Activated CD8-positive, alpha-beta T cell treated with anti-CD3 and anti-CD28 coated beads for 36 hours (primary cell): ENCODE measurements around the gene UBE3B. TPM values are rescaled to one million over a fixed set of nuclear protein-coding genes. Genes with fewer than 3 reads are reported as not detected.
A peak's percentile ranks its signal among the peaks of the same experiment; 100 is the strongest.

Experiments
- ATAC-seq: fragments of 200-7000 bp; cut with Tn5 transposase; one replicate; pipeline ENCODE4 v1.10.0; 2021; ENCODE audit warnings: mild to moderate bottlenecking, moderate library complexity
- CTCF ChIA-PET: fragments of 350-600 bp; sonication (Branson Sonifier 250); formaldehyde crosslinking; loops from one replicate; lab custom pipeline; 2021; ENCODE audit warnings: antibody characterized with exemption; lab: Charles Lee
- POLR2A ChIA-PET: fragments of 350-600 bp; sonication (Branson Sonifier 250); formaldehyde crosslinking; loops from one replicate; lab custom pipeline; 2021; ENCODE audit warnings: antibody characterized with exemption; lab: Charles Lee
- DNase-seq: peaks from one replicate; pipeline ENCODE4 v3.0.0-alpha.2; 2020
- H3K27ac Mint-ChIP-seq: one replicate; pipeline ENCODE4 v1.8.0; 2021; ENCODE audit warnings: mild to moderate bottlenecking, mixed read lengths
- H3K27me3 Mint-ChIP-seq: one replicate; pipeline ENCODE4 v1.8.0; 2021; ENCODE audit warnings: mixed read lengths
- H3K36me3 Mint-ChIP-seq: one replicate; pipeline ENCODE4 v1.8.0; 2021; ENCODE audit warnings: low read depth, mixed read lengths
- H3K4me1 Mint-ChIP-seq: one replicate; pipeline ENCODE4 v1.8.0; 2021; ENCODE audit warnings: low read depth, mixed read lengths
- H3K4me3 Mint-ChIP-seq: one replicate; pipeline ENCODE4 v1.8.0; 2021; ENCODE audit warnings: mild to moderate bottlenecking, moderate library complexity, mixed read lengths
- H3K9me3 Mint-ChIP-seq: one replicate; pipeline ENCODE4 v1.8.0; 2021; ENCODE audit warnings: mixed read lengths
- intact Hi-C: fragments of 100-400 bp; cut with micrococcal nuclease; formaldehyde crosslinking; loops from one replicate; pipeline ENCODE4 v1.10.0; 2022
- total RNA-seq, 2 experiments: library from RNA; stranded (reverse); gene quantifications; one replicate each; pipeline ENCODE4 v1.2.3, GENCODE V29; 2021
- TF ChIP-seq, protein P1 (sequence below): fragments of 200-600 bp; IDR thresholded peaks from one replicate; pipeline ENCODE4 v1.8.0; 2022; ENCODE audit warnings: antibody characterized with exemption, mild to moderate bottlenecking

Gene UBE3B
- total RNA-seq, 2 experiments from 2014 or later: 22.5 to 24.9 TPM

DNA sequence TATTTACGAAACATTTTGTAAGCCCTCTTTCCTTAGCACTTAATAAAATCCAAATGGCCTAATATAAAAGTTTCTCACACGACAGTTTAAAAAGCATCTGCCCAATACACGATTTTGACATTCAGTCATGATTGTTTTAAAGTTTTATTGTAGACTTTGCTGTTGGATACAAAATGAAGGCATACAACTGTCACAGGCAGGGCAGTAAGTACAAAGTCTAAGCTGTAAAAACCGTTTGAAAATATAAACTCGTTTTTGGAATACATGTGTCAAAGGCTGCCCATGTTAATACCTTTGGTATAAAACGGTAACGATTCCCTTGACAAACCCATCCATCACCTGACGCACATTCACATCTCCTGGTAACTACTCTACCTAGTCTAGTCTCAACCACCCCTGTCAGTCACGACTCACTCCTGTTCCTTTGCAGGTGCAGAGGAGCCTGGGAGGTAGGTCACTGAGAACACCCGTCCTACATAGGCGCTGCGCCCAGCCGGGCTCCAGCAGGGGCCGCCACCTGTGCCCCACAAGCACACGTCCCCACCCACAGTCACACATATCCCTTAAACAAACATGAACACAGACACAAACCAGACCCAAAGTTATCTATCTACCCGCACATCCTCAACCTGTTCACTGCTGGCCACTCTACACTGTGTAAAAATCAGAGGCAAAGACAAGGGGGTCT is 27.4 kb upstream of the UBE3B start:
- no peak overlapping the region for H3K27ac Mint-ChIP-seq
- TF ChIP-seq, protein P1, sequence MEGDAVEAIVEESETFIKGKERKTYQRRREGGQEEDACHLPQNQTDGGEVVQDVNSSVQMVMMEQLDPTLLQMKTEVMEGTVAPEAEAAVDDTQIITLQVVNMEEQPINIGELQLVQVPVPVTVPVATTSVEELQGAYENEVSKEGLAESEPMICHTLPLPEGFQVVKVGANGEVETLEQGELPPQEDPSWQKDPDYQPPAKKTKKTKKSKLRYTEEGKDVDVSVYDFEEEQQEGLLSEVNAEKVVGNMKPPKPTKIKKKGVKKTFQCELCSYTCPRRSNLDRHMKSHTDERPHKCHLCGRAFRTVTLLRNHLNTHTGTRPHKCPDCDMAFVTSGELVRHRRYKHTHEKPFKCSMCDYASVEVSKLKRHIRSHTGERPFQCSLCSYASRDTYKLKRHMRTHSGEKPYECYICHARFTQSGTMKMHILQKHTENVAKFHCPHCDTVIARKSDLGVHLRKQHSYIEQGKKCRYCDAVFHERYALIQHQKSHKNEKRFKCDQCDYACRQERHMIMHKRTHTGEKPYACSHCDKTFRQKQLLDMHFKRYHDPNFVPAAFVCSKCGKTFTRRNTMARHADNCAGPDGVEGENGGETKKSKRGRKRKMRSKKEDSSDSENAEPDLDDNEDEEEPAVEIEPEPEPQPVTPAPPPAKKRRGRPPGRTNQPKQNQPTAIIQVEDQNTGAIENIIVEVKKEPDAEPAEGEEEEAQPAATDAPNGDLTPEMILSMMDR: no peak
- H3K36me3 Mint-ChIP-seq: peaks cover 11% of the 10 kb centered on the region
- no peaks in the 10 kb centered on the region for H3K9me3 Mint-ChIP-seq
- intact Hi-C loops: no loop called here
- no peak for DNase-seq
- CTCF ChIA-PET: interaction anchor here (1.1 to 1.6 kb wide), 2 partner anchors 13 to 16 kb away, joined by 3 to 5 read pairs; no protein-coding TSS in a partner anchor
- no peaks in the 10 kb centered on the region for H3K27me3 Mint-ChIP-seq
- no peaks in the 10 kb centered on the region for H3K4me1 Mint-ChIP-seq
- peak; percentile 53 for ATAC-seq
- no peak overlapping the region for H3K4me3 Mint-ChIP-seq
- POLR2A ChIA-PET: no interaction called here

DNA sequence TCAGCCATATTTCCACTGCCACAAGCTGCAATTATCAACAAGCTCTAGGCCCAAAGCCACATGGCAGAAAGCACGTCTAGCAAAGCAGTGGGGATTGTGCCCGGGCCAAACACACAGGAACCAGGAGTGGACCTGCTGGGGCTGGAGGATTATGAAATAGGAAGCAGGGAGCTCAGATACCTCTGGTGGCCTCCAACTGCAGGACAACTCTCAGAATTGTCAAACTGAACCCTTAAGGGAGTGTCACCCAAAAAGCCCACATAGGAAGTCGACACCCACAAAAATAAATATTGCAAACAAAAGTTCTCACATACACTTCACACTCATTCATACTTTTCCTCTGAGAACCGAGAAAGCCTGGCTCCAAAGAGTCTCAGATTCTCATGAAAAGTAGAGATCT is 26.5 kb upstream of the UBE3B start:
- ChIA-PET CTCF (interaction anchor here (1.9 kb wide), 1 partner anchor 23 kb away, joined by 6 read pairs; no protein-coding TSS in a partner anchor), POLR2A (no interaction called here)
- Mint-ChIP-seq H3K36me3 (peaks cover 16% of the 10 kb centered on the region), H3K4me1 (no peaks in the 10 kb centered on the region), H3K4me3 (no peak overlapping the region), H3K9me3 (no peaks in the 10 kb centered on the region), H3K27me3 (no peaks in the 10 kb centered on the region), H3K27ac (no peak overlapping the region)
- ATAC-seq: no peak
- intact Hi-C loops: no loop called here
- DNase-seq: no peak
- TF ChIP-seq, protein P1: no peak

DNA sequence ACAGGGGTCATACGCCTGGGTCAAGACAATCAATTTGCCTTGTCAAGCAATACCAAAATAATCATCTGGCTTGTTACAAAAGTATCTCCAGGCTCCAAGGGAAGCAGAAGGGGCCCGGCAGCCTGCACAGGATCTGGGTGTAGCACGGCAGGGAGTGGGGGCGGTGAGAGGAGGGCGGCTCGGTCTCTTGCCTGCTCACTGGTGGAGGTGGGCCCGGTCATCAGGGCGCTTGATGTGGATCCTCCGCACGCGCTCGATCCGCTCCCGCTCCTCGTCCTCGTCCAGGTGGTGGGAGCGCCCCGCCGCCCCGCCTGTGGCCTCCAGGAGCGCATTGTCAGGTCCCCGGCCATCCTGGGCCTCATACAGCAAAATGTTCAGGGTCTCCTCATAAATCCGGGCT is 26.0 kb upstream of the UBE3B start:
- CTCF ChIA-PET: interaction anchor here (1.9 kb wide), 1 partner anchor 23 kb away, joined by 6 read pairs; no protein-coding TSS in a partner anchor
- Mint-ChIP-seq H3K9me3 (no peaks in the 10 kb centered on the region), H3K4me1 (no peaks in the 10 kb centered on the region), H3K27me3 (no peaks in the 10 kb centered on the region), H3K4me3 (no peak overlapping the region), H3K36me3 (peaks cover 20% of the 10 kb centered on the region), H3K27ac (no peak overlapping the region)
- TF ChIP-seq, protein P1: no peak
- POLR2A ChIA-PET: no interaction called here
- ATAC-seq: no peak
- DNase-seq: no peak
- intact Hi-C loops: no loop called here

DNA sequence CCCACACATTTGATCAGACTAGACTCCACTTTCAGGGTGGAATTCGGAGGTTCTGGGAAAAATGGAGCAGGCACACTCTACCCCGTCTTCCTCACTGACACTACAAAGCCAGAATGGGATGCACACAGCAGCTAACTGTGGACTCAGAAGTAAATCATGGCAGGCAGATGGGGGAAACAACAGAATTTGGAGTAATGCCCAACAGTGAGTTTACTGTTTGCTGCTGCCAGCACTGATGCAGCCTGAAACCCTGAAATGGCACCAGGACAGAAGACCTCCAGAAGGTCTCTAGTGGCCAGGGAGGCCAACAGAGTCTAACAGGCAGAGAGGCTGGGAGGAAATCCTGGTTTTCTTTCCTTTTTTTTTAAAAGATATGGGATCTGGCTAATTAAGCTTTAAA is 24.9 kb upstream of the UBE3B start:
- ChIA-PET CTCF (interaction anchor here (1.5 kb wide), 2 partner anchors 19 to 66 kb away, joined by 3 to 5 read pairs; no protein-coding TSS in a partner anchor), POLR2A (interaction anchor here (1.0 kb wide), 1 partner anchor 10 kb away, joined by 4 read pairs; no protein-coding TSS in a partner anchor)
- Mint-ChIP-seq H3K4me3 (no peak overlapping the region), H3K27ac (no peak overlapping the region), H3K27me3 (no peaks in the 10 kb centered on the region), H3K36me3 (peaks cover 26% of the 10 kb centered on the region), H3K9me3 (no peaks in the 10 kb centered on the region), H3K4me1 (no peaks in the 10 kb centered on the region)
- DNase-seq: no peak
- intact Hi-C loops: no loop called here
- TF ChIP-seq, protein P1: no peak
- ATAC-seq: no peak

DNA sequence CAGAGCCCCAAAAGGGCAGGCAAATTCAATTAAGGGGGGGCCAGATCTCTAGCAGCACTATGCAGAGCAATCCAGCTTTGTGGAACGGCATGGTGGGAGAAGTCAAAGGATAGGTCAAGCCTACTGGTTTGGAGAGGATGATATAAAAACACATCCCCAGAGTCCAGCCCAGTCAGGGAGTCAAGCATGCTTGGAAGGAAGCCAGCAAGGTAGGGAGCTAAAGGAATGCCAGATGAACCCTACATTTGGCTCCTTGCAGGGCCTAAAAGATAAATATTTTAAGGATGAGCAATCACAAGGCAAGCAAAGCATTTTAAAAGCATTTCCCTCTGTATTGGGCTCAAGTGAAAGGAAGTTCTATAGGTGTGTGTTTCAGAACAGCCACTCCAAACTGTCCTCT is 21.7 kb upstream of the UBE3B start:
- Mint-ChIP-seq H3K4me1 (peaks cover 4% of the 10 kb centered on the region), H3K36me3 (peaks cover 24% of the 10 kb centered on the region), H3K9me3 (no peaks in the 10 kb centered on the region), H3K27me3 (no peaks in the 10 kb centered on the region), H3K4me3 (no peak overlapping the region), H3K27ac (no peak overlapping the region)
- TF ChIP-seq, protein P1: no peak
- ChIA-PET CTCF (no interaction called here), POLR2A (no interaction called here)
- ATAC-seq: no peak
- intact Hi-C loops: no loop called here
- DNase-seq: no peak
